CD14-positive monocyte (primary cell): ENCODE data around the gene PRTFDC1. TPM values are rescaled to one million over a fixed set of nuclear protein-coding genes. Genes with fewer than 3 reads are reported as not detected.

Source experiments
- DNase-seq, 3 donors: peaks; one replicate each; pipeline ENCODE4 v3.0.0-alpha.2; 2011 to 2022
- H2AFZ ChIP-seq: 2 replicates; pipeline ENCODE4 v1.6.0; 2012; ENCODE audit warnings: mild to moderate bottlenecking, low read depth, low read length, inconsistent platforms; ENCODE audit not compliant: insufficient read depth, poor library complexity, severe bottlenecking
- H3K27ac ChIP-seq, 2 donors: 1 replicate in 1 of 2; 2 replicates in 1 of 2; pipeline ENCODE4 v1.5.1; 2012 to 2013; ENCODE audit warnings: low read length in 2 of 2, control low read depth in 1 of 2, inconsistent platforms in 1 of 2, low read depth in 1 of 2, mild to moderate bottlenecking in 1 of 2
- H3K27me3 ChIP-seq, 2 donors: one replicate each; pipeline versions ENCODE4 v1.6.0 to v1.6.1; 2011 to 2013; ENCODE audit warnings: low read length in 2 of 2; ENCODE audit not compliant: control insufficient read depth in 2 of 2, insufficient read depth in 2 of 2
- H3K36me3 ChIP-seq, 2 donors: replicated peaks in 1 of 2; 1 replicate in 1 of 2; 2 replicates in 1 of 2; pipeline versions ENCODE4 v1.5.1 to v1.6.1; 2012 to 2013; ENCODE audit warnings: low read length in 2 of 2, control low read depth in 1 of 2, inconsistent platforms in 1 of 2, mild to moderate bottlenecking in 1 of 2; ENCODE audit not compliant: insufficient read depth in 2 of 2, control insufficient read depth in 1 of 2
- H3K4me1 ChIP-seq, 2 donors: 1 replicate in 1 of 2; 2 replicates in 1 of 2; pipeline versions ENCODE4 v1.5.1 to v1.6.1; 2012 to 2013; ENCODE audit warnings: low read length in 2 of 2, control low read depth in 1 of 2, inconsistent platforms in 1 of 2, mild to moderate bottlenecking in 1 of 2, moderate library complexity in 1 of 2; ENCODE audit not compliant: insufficient read depth in 2 of 2, control insufficient read depth in 1 of 2
- H3K4me2 ChIP-seq: replicated peaks from 2 replicates; pipeline ENCODE3; 2012; ENCODE audit warnings: low read length, moderate library complexity, mild to moderate bottlenecking; ENCODE audit not compliant: poor library complexity, severe bottlenecking; ENCODE audit errors: extremely low read depth
- H3K4me3 ChIP-seq, 3 experiments: fragments of 200-600 bp in 1 of 3; sonication (generic) in 1 of 3; replicated peaks in 1 of 3; 1 replicate in 2 of 3; 2 replicates in 1 of 3; pipeline ENCODE4 v1.5.1; 2011 to 2013; ENCODE audit warnings: low read length in 3 of 3, mild to moderate bottlenecking in 3 of 3, control low read depth in 2 of 3, low read depth in 2 of 3, inconsistent platforms in 1 of 3, moderate library complexity in 1 of 3
- H3K79me2 ChIP-seq: 2 replicates; pipeline ENCODE4 v1.6.0; 2012; ENCODE audit warnings: mild to moderate bottlenecking, control low read depth, inconsistent platforms, low read length, moderate library complexity; ENCODE audit not compliant: insufficient read depth
- H3K9ac ChIP-seq: 2 replicates; pipeline ENCODE4 v1.6.0; 2017; ENCODE audit warnings: low read length, mild to moderate bottlenecking; ENCODE audit not compliant: insufficient read depth, poor library complexity, severe bottlenecking
- H3K9me3 ChIP-seq, 2 donors: replicated peaks in 1 of 2; 1 replicate in 1 of 2; 2 replicates in 1 of 2; pipeline versions ENCODE4 v1.5.1 to v1.6.1; 2012 to 2013; ENCODE audit warnings: low read length in 2 of 2, control low read depth in 1 of 2; ENCODE audit not compliant: control insufficient read depth in 1 of 2, insufficient read depth in 1 of 2
- H4K20me1 ChIP-seq: 2 replicates; pipeline ENCODE4 v1.6.0; 2012; ENCODE audit warnings: mild to moderate bottlenecking, low read length, control low read depth, moderate library complexity; ENCODE audit not compliant: insufficient read depth
- H3K27ac Mint-ChIP-seq, 7 donors: one replicate each; pipeline ENCODE4 v1.8.0; 2020; ENCODE audit warnings: mild to moderate bottlenecking in 7 of 7, mixed read lengths in 7 of 7, moderate library complexity in 6 of 7, inconsistent platforms in 2 of 7
- H3K27me3 Mint-ChIP-seq, 3 donors: one replicate each; pipeline ENCODE4 v1.8.0; 2021 to 2022; ENCODE audit warnings: low read depth in 3 of 3, mild to moderate bottlenecking in 3 of 3, mixed read lengths in 3 of 3, moderate library complexity in 3 of 3, inconsistent platforms in 1 of 3
- H3K36me3 Mint-ChIP-seq, 2 donors: one replicate each; pipeline ENCODE4 v1.8.0; 2020; ENCODE audit warnings: mixed read lengths in 2 of 2, inconsistent platforms in 1 of 2, mild to moderate bottlenecking in 1 of 2
- H3K4me1 Mint-ChIP-seq: one replicate; pipeline ENCODE4 v1.8.0; 2020; ENCODE audit warnings: mild to moderate bottlenecking, mixed read lengths
- H3K4me3 Mint-ChIP-seq, 2 donors: one replicate each; pipeline ENCODE4 v1.8.0; 2020; ENCODE audit warnings: mild to moderate bottlenecking in 2 of 2, mixed read lengths in 2 of 2, moderate library complexity in 1 of 2
- H3K9me3 Mint-ChIP-seq, 7 donors: one replicate each; pipeline ENCODE4 v1.8.0; 2020 to 2022; ENCODE audit warnings: mixed read lengths in 7 of 7, mild to moderate bottlenecking in 6 of 7, moderate library complexity in 6 of 7, inconsistent platforms in 2 of 7
- WGBS: methylation state at CpG from one replicate; pipeline ENCODE4 v1.1.5; 2013; ENCODE audit warnings: missing lambda C conversion rate; ENCODE audit not compliant: insufficient coverage; 5-methylcytosine and 5-hydroxymethylcytosine counted together
- intact Hi-C, 2 donors: fragments of 100-400 bp; cut with micrococcal nuclease; formaldehyde crosslinking; loops; one replicate each; pipeline versions ENCODE4 v1.15.0 to v1.15.1; 2023
- polyA plus RNA-seq, 3 donors: library from polyadenylated mRNA; depleted of rRNA in 1 of 3; unstranded in 2 of 3; stranded (reverse) in 1 of 3; fragments of 300-500 nt in 2 of 3; fragments of >200 nt in 1 of 3; fragmentation: Illumina TruSeq in 2 of 3; gene quantifications; 1 replicate in 2 of 3; 2 replicates in 1 of 3; pipeline ENCODE4 v1.2.3, GENCODE V29; 2012 to 2021
- TF ChIP-seq, protein P1 (sequence below): fragments of 200-600 bp; IDR thresholded peaks from one replicate; pipeline ENCODE4 v1.8.0; 2022; ENCODE audit warnings: antibody characterized with exemption, mild to moderate bottlenecking

Gene PRTFDC1
- polyA plus RNA-seq, 3 donors, result not detected

DNA sequence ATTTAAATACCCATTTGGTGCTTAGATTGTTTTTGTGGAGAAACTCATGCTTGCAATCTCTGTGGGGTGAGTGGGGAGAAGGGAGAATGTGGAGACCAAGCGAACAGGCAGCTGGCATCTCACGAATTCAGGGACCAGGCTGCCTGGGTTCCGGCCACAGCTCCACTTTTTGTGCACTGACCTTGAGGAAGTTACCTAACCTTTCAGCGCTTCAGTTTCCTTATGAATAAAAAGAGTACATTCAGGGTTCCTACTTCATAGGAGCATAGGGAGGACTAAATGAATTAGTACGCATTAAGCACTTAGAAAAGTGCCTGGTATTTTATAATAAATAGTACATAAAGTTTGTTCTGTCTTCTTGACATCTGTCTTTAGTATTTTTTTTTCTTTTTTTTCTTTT, 72.5 kb downstream of the PRTFDC1 start:
- peaks cover 3 to 7% of the 10 kb centered on the region in 2 donors for H3K9me3 ChIP-seq
- TF ChIP-seq, protein P1, sequence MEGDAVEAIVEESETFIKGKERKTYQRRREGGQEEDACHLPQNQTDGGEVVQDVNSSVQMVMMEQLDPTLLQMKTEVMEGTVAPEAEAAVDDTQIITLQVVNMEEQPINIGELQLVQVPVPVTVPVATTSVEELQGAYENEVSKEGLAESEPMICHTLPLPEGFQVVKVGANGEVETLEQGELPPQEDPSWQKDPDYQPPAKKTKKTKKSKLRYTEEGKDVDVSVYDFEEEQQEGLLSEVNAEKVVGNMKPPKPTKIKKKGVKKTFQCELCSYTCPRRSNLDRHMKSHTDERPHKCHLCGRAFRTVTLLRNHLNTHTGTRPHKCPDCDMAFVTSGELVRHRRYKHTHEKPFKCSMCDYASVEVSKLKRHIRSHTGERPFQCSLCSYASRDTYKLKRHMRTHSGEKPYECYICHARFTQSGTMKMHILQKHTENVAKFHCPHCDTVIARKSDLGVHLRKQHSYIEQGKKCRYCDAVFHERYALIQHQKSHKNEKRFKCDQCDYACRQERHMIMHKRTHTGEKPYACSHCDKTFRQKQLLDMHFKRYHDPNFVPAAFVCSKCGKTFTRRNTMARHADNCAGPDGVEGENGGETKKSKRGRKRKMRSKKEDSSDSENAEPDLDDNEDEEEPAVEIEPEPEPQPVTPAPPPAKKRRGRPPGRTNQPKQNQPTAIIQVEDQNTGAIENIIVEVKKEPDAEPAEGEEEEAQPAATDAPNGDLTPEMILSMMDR, result no peak

DNA sequence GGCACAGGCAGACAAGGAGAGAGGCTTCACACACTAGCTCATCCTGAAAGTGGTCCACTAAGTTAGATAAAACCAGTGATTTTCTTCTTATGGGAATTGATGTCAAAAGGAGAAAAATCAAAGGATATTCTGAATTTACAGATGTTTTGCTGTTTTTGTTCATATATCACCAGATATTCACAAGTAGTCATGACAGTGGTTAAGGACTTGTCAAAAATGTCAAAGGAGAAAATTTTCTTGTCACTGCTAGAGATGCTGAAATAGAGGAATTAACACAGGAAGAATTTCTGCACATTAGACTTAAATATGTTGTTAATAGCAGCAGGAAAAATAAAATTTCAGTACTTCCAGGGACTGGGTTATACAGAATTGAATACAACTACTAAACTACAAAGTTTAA, 78.3 kb downstream of the PRTFDC1 start:
- no peaks in the 10 kb centered on the region for H3K36me3 ChIP-seq
- H2AFZ ChIP-seq, result no peak overlapping the region
- H4K20me1 ChIP-seq, result no peaks in the 10 kb centered on the region
- no peak overlapping the region for H3K9ac ChIP-seq
- Mint-ChIP-seq H3K4me3 (no peak overlapping the region), H3K9me3 (peaks cover 2 to 14% (median 4%) of the 10 kb centered on the region in 7 donors), H3K36me3 (no peaks in the 10 kb centered on the region), H3K27ac (peak overlapping the region in 2 of 7 donors; percentile 30), H3K4me1 (peaks cover 24% of the 10 kb centered on the region), H3K27me3 (peaks cover 0 to 5% (median 2%) of the 10 kb centered on the region in 3 donors)
- no peak for DNase-seq
- intact Hi-C loops, result no loop called here
- H3K4me1 ChIP-seq, result peaks cover 13 to 15% of the 10 kb centered on the region in 2 donors
- H3K27ac ChIP-seq, result no peak overlapping the region
- H3K9me3 ChIP-seq, result peaks cover 6 to 10% of the 10 kb centered on the region in 2 donors
- no peak overlapping the region for H3K4me2 ChIP-seq
- TF ChIP-seq, protein P1, result no peak
- H3K27me3 ChIP-seq, result no peaks in the 10 kb centered on the region
- no peak overlapping the region for H3K4me3 ChIP-seq
- H3K79me2 ChIP-seq, result no peaks in the 10 kb centered on the region

More for the DNA sequence above, 72.5 kb downstream of the PRTFDC1 start:
- WGBS, result no CpG with 5 or more reads among the region's 5 CpGs
- H3K79me2 ChIP-seq, result no peaks in the 10 kb centered on the region
- no peak overlapping the region for H3K4me3 ChIP-seq
- no peak overlapping the region for H3K4me2 ChIP-seq
- peak overlapping the region in 3 of 7 donors; percentile 50 to 56 (median 55) for H3K27ac Mint-ChIP-seq
- intact Hi-C loops, result no loop called here
- H3K27ac ChIP-seq, result no peak overlapping the region
- no peaks in the 10 kb centered on the region for H3K27me3 ChIP-seq
- peaks cover 0 to 5% (median 1%) of the 10 kb centered on the region in 3 donors for H3K27me3 Mint-ChIP-seq
- peaks cover 25 to 26% of the 10 kb centered on the region in 2 donors for H3K4me1 ChIP-seq
- H3K9me3 Mint-ChIP-seq, result peaks cover 1 to 7% (median 4%) of the 10 kb centered on the region in 7 donors
- H3K4me3 Mint-ChIP-seq, result peak overlapping the region in 1 of 2 donors; percentile 65
- no peak overlapping the region for H3K9ac ChIP-seq
- no peak overlapping the region for H2AFZ ChIP-seq
- H3K36me3 ChIP-seq, result no peaks in the 10 kb centered on the region
- DNase-seq, result peak in 2 of 3 donors; percentile 12 to 20
- no peaks in the 10 kb centered on the region for H4K20me1 ChIP-seq
- H3K4me1 Mint-ChIP-seq, result peaks cover 21% of the 10 kb centered on the region
- no peaks in the 10 kb centered on the region for H3K36me3 Mint-ChIP-seq
